Measurements from ENCODE around the gene CHST5. TPM values are rescaled to one million over a fixed set of nuclear protein-coding genes. Genes with fewer than 3 reads are reported as not detected.
"Not testable (repeated sequence)": the region's sequence is repeated elsewhere in the genome, so short reads cannot be mapped to it uniquely, and the experiment has no call there.

Gene CHST5
- total RNA-seq, 1 donor from 2014 or later = 0.13 TPM

- H3K27me3 Mint-ChIP-seq (ENCODE audit: unreplicated experiment) = peaks cover 4% of the 10 kb centered on the region
- peaks cover 10% of the 10 kb centered on the region for H3K4me1 Mint-ChIP-seq (ENCODE audit: unreplicated experiment)
- no peak overlapping the region for H3K27ac Mint-ChIP-seq (ENCODE audit: unreplicated experiment)
- H3K4me3 Mint-ChIP-seq (ENCODE audit: unreplicated experiment) = no peak overlapping the region
- DNase-seq (ENCODE audit: low spot score) = no peak
- H3K36me3 Mint-ChIP-seq (ENCODE audit: low read depth, unreplicated experiment) = no peaks in the 10 kb centered on the region
- no peak for TF ChIP-seq CTCF (IDR thresholded peaks at IDR 0.05; ENCODE audit: unreplicated experiment)
- H3K9me3 Mint-ChIP-seq (ENCODE audit: unreplicated experiment) = no peaks in the 10 kb centered on the region
These were observed 29.8 kb downstream of the CHST5 start for GRCh38 chr16:75506107-75506506.

- H3K27ac Mint-ChIP-seq (ENCODE audit: unreplicated experiment) = no peak overlapping the region
- no peaks in the 10 kb centered on the region for H3K36me3 Mint-ChIP-seq (ENCODE audit: low read depth, unreplicated experiment)
- H3K4me3 Mint-ChIP-seq (ENCODE audit: unreplicated experiment) = no peak overlapping the region
- no peak for DNase-seq (ENCODE audit: low spot score)
- no peak for TF ChIP-seq CTCF (IDR thresholded peaks at IDR 0.05; ENCODE audit: unreplicated experiment)
- peaks cover 1% of the 10 kb centered on the region for H3K27me3 Mint-ChIP-seq (ENCODE audit: unreplicated experiment)
- H3K9me3 Mint-ChIP-seq (ENCODE audit: unreplicated experiment) = no peaks in the 10 kb centered on the region
- peaks cover 9% of the 10 kb centered on the region for H3K4me1 Mint-ChIP-seq (ENCODE audit: unreplicated experiment)
These were observed 32.1 kb downstream of the CHST5 start for GRCh38 chr16:75503801-75504200.

GRCh38 chr16:75502916-75503605, 32.8 kb downstream of the CHST5 start:
- no peaks in the 10 kb centered on the region for H3K36me3 Mint-ChIP-seq (ENCODE audit: low read depth, unreplicated experiment)
- H3K9me3 Mint-ChIP-seq (ENCODE audit: unreplicated experiment) = no peaks in the 10 kb centered on the region
- no peak for TF ChIP-seq CTCF (IDR thresholded peaks at IDR 0.05; ENCODE audit: unreplicated experiment)
- peaks cover 1% of the 10 kb centered on the region for H3K27me3 Mint-ChIP-seq (ENCODE audit: unreplicated experiment)
- H3K4me1 Mint-ChIP-seq (ENCODE audit: unreplicated experiment) = peaks cover 5% of the 10 kb centered on the region
- no peak overlapping the region for H3K27ac Mint-ChIP-seq (ENCODE audit: unreplicated experiment)
- H3K4me3 Mint-ChIP-seq (ENCODE audit: unreplicated experiment) = no peak overlapping the region
- no peak for DNase-seq (ENCODE audit: low spot score)

GRCh38 chr16:75501820-75502219, 34.1 kb downstream of the CHST5 start:
- H3K36me3 Mint-ChIP-seq (ENCODE audit: low read depth, unreplicated experiment); H3K9me3 Mint-ChIP-seq (ENCODE audit: unreplicated experiment); H3K27ac Mint-ChIP-seq (ENCODE audit: unreplicated experiment); H3K4me1 Mint-ChIP-seq (ENCODE audit: unreplicated experiment); H3K4me3 Mint-ChIP-seq (ENCODE audit: unreplicated experiment); H3K27me3 Mint-ChIP-seq (ENCODE audit: unreplicated experiment); DNase-seq (ENCODE audit: low spot score): not testable (repeated sequence)

GRCh38 chr16:75501359-75501758, 34.5 kb downstream of the CHST5 start:
- no peaks in the 10 kb centered on the region for H3K9me3 Mint-ChIP-seq (ENCODE audit: unreplicated experiment)
- no peak for DNase-seq (ENCODE audit: low spot score)
- H3K27me3 Mint-ChIP-seq (ENCODE audit: unreplicated experiment) = peaks cover 4% of the 10 kb centered on the region
- peaks cover under 1% of the 10 kb centered on the region for H3K4me1 Mint-ChIP-seq (ENCODE audit: unreplicated experiment)
- H3K4me3 Mint-ChIP-seq (ENCODE audit: unreplicated experiment) = no peak overlapping the region
- TF ChIP-seq CTCF (IDR thresholded peaks at IDR 0.05; ENCODE audit: unreplicated experiment) = no peak
- no peak overlapping the region for H3K27ac Mint-ChIP-seq (ENCODE audit: unreplicated experiment)
- no peaks in the 10 kb centered on the region for H3K36me3 Mint-ChIP-seq (ENCODE audit: low read depth, unreplicated experiment)

- H3K27me3 Mint-ChIP-seq (ENCODE audit: unreplicated experiment); H3K27ac Mint-ChIP-seq (ENCODE audit: unreplicated experiment); H3K4me1 Mint-ChIP-seq (ENCODE audit: unreplicated experiment); H3K36me3 Mint-ChIP-seq (ENCODE audit: low read depth, unreplicated experiment); H3K9me3 Mint-ChIP-seq (ENCODE audit: unreplicated experiment); DNase-seq (ENCODE audit: low spot score); H3K4me3 Mint-ChIP-seq (ENCODE audit: unreplicated experiment): not testable (repeated sequence)
These were observed 37.1 kb downstream of the CHST5 start for GRCh38 chr16:75498605-75499322.
